GM06990 (cell line): ENCODE results near the gene CAV2.

Experiments
- DNase-seq: peaks from one replicate; pipeline ENCODE4 v3.0.0-alpha.2; 2011; ENCODE audit not compliant: insufficient read length; ENCODE audit errors: extremely low read depth
- H3K27me3 ChIP-seq: replicated peaks from 2 replicates; pipeline ENCODE4 v1.6.0; 2011; ENCODE audit warnings: low read length; ENCODE audit not compliant: control insufficient read depth, insufficient read depth
- H3K36me3 ChIP-seq: 2 replicates; pipeline ENCODE4 v1.5.1; 2011; ENCODE audit warnings: low read length; ENCODE audit not compliant: control insufficient read depth, insufficient read depth
- H3K4me3 ChIP-seq: replicated peaks from 2 replicates; pipeline ENCODE4 v1.5.1; 2011; ENCODE audit warnings: low read depth, mild to moderate bottlenecking, control low read depth, low read length
- TF ChIP-seq, protein P1 (sequence below): IDR thresholded peaks from 2 replicates; pipeline ENCODE4 v1.5.1; 2011; ENCODE audit warnings: low read length, control low read depth, mild to moderate bottlenecking, inconsistent platforms; ENCODE audit not compliant: insufficient read depth, poor library complexity, severe bottlenecking

CAV2 gene

GRCh38 chr7:116525298-116525912 lies 25.9 kb downstream of the CAV2 start:
- DNase-seq: peak; percentile 47
- no peaks in the 10 kb centered on the region; the same call in 1 of the 2 replicates for H3K27me3 ChIP-seq
- peak overlapping the region; percentile 70 for H3K4me3 ChIP-seq
- H3K36me3 ChIP-seq: no peaks in the 10 kb centered on the region
- TF ChIP-seq, protein P1, sequence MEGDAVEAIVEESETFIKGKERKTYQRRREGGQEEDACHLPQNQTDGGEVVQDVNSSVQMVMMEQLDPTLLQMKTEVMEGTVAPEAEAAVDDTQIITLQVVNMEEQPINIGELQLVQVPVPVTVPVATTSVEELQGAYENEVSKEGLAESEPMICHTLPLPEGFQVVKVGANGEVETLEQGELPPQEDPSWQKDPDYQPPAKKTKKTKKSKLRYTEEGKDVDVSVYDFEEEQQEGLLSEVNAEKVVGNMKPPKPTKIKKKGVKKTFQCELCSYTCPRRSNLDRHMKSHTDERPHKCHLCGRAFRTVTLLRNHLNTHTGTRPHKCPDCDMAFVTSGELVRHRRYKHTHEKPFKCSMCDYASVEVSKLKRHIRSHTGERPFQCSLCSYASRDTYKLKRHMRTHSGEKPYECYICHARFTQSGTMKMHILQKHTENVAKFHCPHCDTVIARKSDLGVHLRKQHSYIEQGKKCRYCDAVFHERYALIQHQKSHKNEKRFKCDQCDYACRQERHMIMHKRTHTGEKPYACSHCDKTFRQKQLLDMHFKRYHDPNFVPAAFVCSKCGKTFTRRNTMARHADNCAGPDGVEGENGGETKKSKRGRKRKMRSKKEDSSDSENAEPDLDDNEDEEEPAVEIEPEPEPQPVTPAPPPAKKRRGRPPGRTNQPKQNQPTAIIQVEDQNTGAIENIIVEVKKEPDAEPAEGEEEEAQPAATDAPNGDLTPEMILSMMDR: no peak

DNA sequence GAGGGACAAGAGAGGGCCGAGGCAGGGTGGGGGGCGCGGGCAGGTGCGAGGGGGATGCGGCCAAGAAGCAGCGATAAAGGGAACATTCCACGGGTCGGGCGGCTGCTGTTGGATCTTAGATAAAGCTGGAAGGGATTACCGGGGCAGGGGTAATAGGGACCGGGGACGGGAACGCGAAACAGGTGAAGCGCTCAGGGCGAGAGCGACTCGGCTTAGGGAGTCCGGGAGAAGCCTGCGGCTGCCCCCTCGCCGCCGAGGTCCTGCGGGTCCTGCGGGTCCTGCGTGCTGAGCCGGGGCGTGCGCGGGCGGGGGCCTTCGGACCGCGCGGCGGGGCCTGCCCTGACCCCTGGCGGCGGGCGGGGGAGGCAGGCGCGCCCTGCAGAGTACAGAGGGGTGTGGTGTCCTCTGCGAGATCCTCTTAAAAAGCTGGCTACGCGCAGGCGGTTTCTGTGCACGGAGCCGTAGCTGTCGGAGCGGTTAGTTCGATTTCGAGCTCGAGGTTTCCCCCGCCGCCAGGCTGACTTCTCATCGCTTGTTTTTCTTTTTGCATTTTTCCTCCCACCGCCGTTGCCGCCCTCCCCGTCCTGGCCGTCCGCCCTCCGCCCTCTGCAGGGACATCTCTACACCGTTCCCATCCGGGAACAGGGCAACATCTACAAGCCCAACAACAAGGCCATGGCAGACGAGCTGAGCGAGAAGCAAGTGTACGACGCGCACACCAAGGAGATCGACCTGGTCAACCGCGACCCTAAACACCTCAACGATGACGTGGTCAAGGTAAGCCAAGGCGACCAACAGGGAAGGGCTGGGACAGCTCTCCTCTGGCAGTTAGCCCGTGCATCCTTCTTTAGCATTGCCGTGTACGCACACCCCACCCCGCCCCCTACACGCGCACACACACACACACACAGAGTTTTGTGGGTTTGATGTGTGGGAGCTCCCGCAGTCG lies 26.6 kb downstream of the CAV2 start:
- no peaks in the 10 kb centered on the region; the same call in 1 of the 2 replicates for H3K27me3 ChIP-seq
- TF ChIP-seq, protein P1: peak; percentile 52
- H3K36me3 ChIP-seq: no peaks in the 10 kb centered on the region
- peak; percentile 84 for DNase-seq
- H3K4me3 ChIP-seq: peak overlapping the region; percentile 70

- TF ChIP-seq, protein P1: no peak
- Histone ChIP-seq H3K36me3 (no peaks in the 10 kb centered on the region), H3K4me3 (no peak overlapping the region; the same call in 1 of the 2 replicates), H3K27me3 (no peaks in the 10 kb centered on the region; the same call in 1 of the 2 replicates)
- no peak for DNase-seq
Observed at GRCh38 chr7:116526897-116527296, 27.4 kb downstream of the CAV2 start.

GRCh38 chr7:116527521-116527920 lies 28.0 kb downstream of the CAV2 start:
- no peak for DNase-seq
- TF ChIP-seq, protein P1: no peak
- Histone ChIP-seq H3K27me3 (no peaks in the 10 kb centered on the region; the same call in 1 of the 2 replicates), H3K36me3 (no peaks in the 10 kb centered on the region), H3K4me3 (no peak overlapping the region)

GRCh38 chr7:116528008-116528789 lies 28.7 kb downstream of the CAV2 start:
- Histone ChIP-seq H3K27me3 (no peaks in the 10 kb centered on the region; the same call in 1 of the 2 replicates), H3K4me3 (no peak overlapping the region), H3K36me3 (no peaks in the 10 kb centered on the region)
- TF ChIP-seq, protein P1: no peak
- DNase-seq: no peak
